HFF-Myc (cell line): ENCODE measurements around the gene MAGEA9.
"Not testable (repeated sequence)": the region's sequence is repeated elsewhere in the genome, so short reads cannot be mapped to it uniquely, and the experiment has no call there.

Source experiments
- DNase-seq: peaks from one replicate; pipeline ENCODE4 v3.0.0-alpha.2; 2011; ENCODE audit warnings: low read depth; ENCODE audit errors: extremely low read depth
- H3K4me3 ChIP-seq: replicated peaks from 2 replicates; pipeline ENCODE4 v1.5.1; 2011; ENCODE audit warnings: low read depth, mild to moderate bottlenecking, control low read depth, low read length
- TF ChIP-seq, protein P1 (sequence below): IDR thresholded peaks from 2 replicates; pipeline ENCODE4 v1.5.1; 2012; ENCODE audit warnings: mild to moderate bottlenecking, low read depth, low read length, control low read depth; ENCODE audit errors: missing control alignments

The MAGEA9 gene

GRCh38 chrX:149830192-149830873, 48.6 kb downstream of the MAGEA9 start:
- H3K4me3 ChIP-seq, result 0 out of 2 replicates have a peak overlapping the region, but pooled peaks have one; percentile 7
- TF ChIP-seq, protein P1, sequence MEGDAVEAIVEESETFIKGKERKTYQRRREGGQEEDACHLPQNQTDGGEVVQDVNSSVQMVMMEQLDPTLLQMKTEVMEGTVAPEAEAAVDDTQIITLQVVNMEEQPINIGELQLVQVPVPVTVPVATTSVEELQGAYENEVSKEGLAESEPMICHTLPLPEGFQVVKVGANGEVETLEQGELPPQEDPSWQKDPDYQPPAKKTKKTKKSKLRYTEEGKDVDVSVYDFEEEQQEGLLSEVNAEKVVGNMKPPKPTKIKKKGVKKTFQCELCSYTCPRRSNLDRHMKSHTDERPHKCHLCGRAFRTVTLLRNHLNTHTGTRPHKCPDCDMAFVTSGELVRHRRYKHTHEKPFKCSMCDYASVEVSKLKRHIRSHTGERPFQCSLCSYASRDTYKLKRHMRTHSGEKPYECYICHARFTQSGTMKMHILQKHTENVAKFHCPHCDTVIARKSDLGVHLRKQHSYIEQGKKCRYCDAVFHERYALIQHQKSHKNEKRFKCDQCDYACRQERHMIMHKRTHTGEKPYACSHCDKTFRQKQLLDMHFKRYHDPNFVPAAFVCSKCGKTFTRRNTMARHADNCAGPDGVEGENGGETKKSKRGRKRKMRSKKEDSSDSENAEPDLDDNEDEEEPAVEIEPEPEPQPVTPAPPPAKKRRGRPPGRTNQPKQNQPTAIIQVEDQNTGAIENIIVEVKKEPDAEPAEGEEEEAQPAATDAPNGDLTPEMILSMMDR, result no peak

DNA sequence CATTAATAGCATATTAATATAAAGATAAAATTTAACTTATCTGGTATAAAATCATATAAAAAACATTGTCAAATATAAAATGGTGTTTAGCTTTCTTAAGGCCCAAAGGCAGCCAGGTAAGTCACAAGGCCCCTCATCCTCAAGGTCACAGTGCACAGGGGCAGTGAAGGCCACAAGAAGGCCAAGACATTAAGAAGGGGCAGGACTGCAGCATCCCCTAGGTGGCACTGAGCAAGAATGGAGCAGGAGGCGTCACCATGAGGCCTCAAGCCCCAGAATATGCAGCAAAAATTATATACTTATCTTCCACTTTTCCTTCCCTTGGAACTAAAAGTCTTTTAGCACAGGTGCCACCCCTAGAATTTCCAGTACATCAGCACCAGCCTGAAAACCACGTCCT, 49.7 kb downstream of the MAGEA9 start:
- TF ChIP-seq, protein P1, result no peak
- H3K4me3 ChIP-seq, result no peak overlapping the region
- no peak for DNase-seq

More at GRCh38 chrX:149830192-149830873, 48.6 kb downstream of the MAGEA9 start:
- no peak for DNase-seq

- not testable (repeated sequence) for H3K4me3 ChIP-seq, DNase-seq
Observed at GRCh38 chrX:149836728-149837127, 55.0 kb downstream of the MAGEA9 start.

DNA sequence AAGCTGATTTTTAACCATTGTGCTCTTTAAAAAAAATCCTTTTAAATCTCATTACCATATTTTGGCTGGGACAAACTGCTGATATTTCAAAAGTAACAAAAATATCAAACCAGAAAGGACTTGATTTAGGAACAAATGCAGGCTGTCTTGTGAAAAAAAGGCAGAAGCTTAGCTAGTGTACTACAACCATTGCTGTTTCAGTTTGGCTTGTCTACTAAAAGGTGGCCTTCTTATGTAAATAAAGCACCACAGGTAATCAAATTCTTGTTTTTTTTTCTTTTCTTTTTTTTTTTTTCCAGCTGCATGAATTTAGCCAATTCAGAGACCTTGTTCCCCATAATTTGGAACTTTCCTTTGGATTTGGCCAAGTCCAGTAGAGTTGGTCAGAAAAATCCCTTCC, 55.4 kb downstream of the MAGEA9 start:
- no peak for DNase-seq
- TF ChIP-seq, protein P1, result no peak
- no peak overlapping the region for H3K4me3 ChIP-seq
